GM23338 (cell line): ENCODE results near the gene IZUMO1. TPM values are rescaled to one million over a fixed set of nuclear protein-coding genes. Genes with fewer than 3 reads are reported as not detected.
"Not testable (repeated sequence)": the region's sequence is repeated elsewhere in the genome, so short reads cannot be mapped to it uniquely, and the experiment has no call there.

Experiments
- ATAC-seq: fragments of 200-7000 bp; cut with Tn5 transposase; 3 replicates; pipeline ENCODE4 v1.9.1; 2020
- DNase-seq: peaks from one replicate; pipeline ENCODE4 v3.0.0-alpha.2; 2015; ENCODE audit warnings: low spot score
- H2AFZ ChIP-seq: fragments of 200-600 bp; sonication (generic); 2 replicates; pipeline ENCODE4 v1.8.0; 2016; ENCODE audit warnings: antibody characterized with exemption, mild to moderate bottlenecking, moderate library complexity
- H3F3A ChIP-seq: fragments of 200-600 bp; sonication (generic); replicated peaks from 2 replicates; pipeline ENCODE4 v1.8.0; 2017; ENCODE audit warnings: antibody characterized with exemption, mixed run types, low read depth
- H3K27ac ChIP-seq: fragments of 200-600 bp; sonication (generic); 2 replicates; pipeline ENCODE4 v1.6.1; 2016; ENCODE audit warnings: low read depth
- H3K27me3 ChIP-seq: fragments of 200-600 bp; sonication (generic); 2 replicates; pipeline ENCODE4 v1.8.0; 2016; ENCODE audit warnings: mild to moderate bottlenecking, mixed run types, moderate library complexity; ENCODE audit not compliant: insufficient read depth
- H3K36me3 ChIP-seq: fragments of 200-600 bp; sonication (generic); 2 replicates; pipeline ENCODE4 v1.8.0; 2016; ENCODE audit warnings: mild to moderate bottlenecking; ENCODE audit not compliant: insufficient read depth
- H3K4me1 ChIP-seq: fragments of 200-600 bp; sonication (generic); 2 replicates; pipeline ENCODE4 v1.8.0; 2016; ENCODE audit warnings: mild to moderate bottlenecking, moderate library complexity; ENCODE audit not compliant: insufficient read depth
- H3K4me2 ChIP-seq: fragments of 200-600 bp; sonication (generic); 2 replicates; pipeline ENCODE4 v1.7.1; 2017; ENCODE audit warnings: mixed run types
- H3K4me3 ChIP-seq: fragments of 200-600 bp; sonication (generic); 2 replicates; pipeline ENCODE4 v1.6.1; 2016; ENCODE audit warnings: mixed run types
- H3K79me2 ChIP-seq: fragments of 200-600 bp; sonication (generic); replicated peaks from 2 replicates; pipeline ENCODE4 v1.8.0; 2017; ENCODE audit warnings: mild to moderate bottlenecking; ENCODE audit not compliant: insufficient read depth
- H3K9me2 ChIP-seq: fragments of 200-600 bp; sonication (generic); 2 replicates; pipeline ENCODE4 v1.8.0; 2017; ENCODE audit not compliant: insufficient read depth
- H4K20me1 ChIP-seq: fragments of 200-600 bp; sonication (generic); replicated peaks from 2 replicates; pipeline ENCODE4 v1.8.0; 2017; ENCODE audit warnings: mild to moderate bottlenecking; ENCODE audit not compliant: insufficient read depth
- H3K27ac Mint-ChIP-seq: 2 replicates; pipeline ENCODE4 v1.8.0; 2020; ENCODE audit warnings: inconsistent platforms, mild to moderate bottlenecking, moderate library complexity, mixed read lengths
- H3K27me3 Mint-ChIP-seq: 3 replicates; pipeline ENCODE4 v1.8.0; 2022; ENCODE audit warnings: low read depth, mild to moderate bottlenecking, moderate library complexity, mixed read lengths, inconsistent platforms; ENCODE audit not compliant: insufficient read depth, poor library complexity
- H3K36me3 Mint-ChIP-seq: 3 replicates; pipeline ENCODE4 v1.8.0; 2021; ENCODE audit warnings: low read depth, mild to moderate bottlenecking, inconsistent platforms, moderate library complexity, mixed read lengths
- H3K4me1 Mint-ChIP-seq: 3 replicates; pipeline ENCODE4 v1.8.0; 2020; ENCODE audit warnings: mild to moderate bottlenecking, inconsistent platforms, mixed read lengths
- H3K4me3 Mint-ChIP-seq: 3 replicates; pipeline ENCODE4 v1.8.0; 2021; ENCODE audit warnings: moderate library complexity, mild to moderate bottlenecking, inconsistent platforms, mixed read lengths
- H3K9me3 Mint-ChIP-seq: 3 replicates; pipeline ENCODE4 v1.8.0; 2020; ENCODE audit warnings: moderate library complexity, mild to moderate bottlenecking, inconsistent platforms, mixed read lengths
- CTCF ChIP-seq, 2 experiments: fragments of 200-600 bp in 1 of 2; sonication (generic) in 1 of 2; conservative IDR thresholded peaks; 2 replicates each; pipeline versions ENCODE4 v1.5.1 to v1.6.1; 2016 to 2017; ENCODE audit warnings: antibody characterized with exemption in 2 of 2, low read depth in 2 of 2, mild to moderate bottlenecking in 2 of 2, moderate library complexity in 1 of 2
- EZH2 ChIP-seq: fragments of 200-600 bp; sonication (generic); IDR thresholded peaks from one replicate; pipeline ENCODE4 v1.8.0; 2017; ENCODE audit warnings: antibody characterized with exemption, mild to moderate bottlenecking, low read depth; ENCODE audit not compliant: unreplicated experiment
- EZH2phosphoT487 ChIP-seq: fragments of 200-600 bp; sonication (generic); IDR thresholded peaks from one replicate; pipeline ENCODE4 v1.8.1; 2018; ENCODE audit warnings: antibody characterized with exemption; ENCODE audit not compliant: unreplicated experiment
- JUNB ChIP-seq: IDR thresholded peaks from one replicate; pipeline ENCODE4 v1.6.1; 2016; ENCODE audit warnings: antibody characterized with exemption; ENCODE audit not compliant: unreplicated experiment
- ZNF114 ChIP-seq: fragments of 250-450 bp; sonication (Bioruptor Pico); IDR thresholded peaks from 2 replicates; pipeline ENCODE4 v1.5.0; 2020; ENCODE audit warnings: mild to moderate bottlenecking, moderate library complexity
- ZNF331 ChIP-seq: fragments of 250-450 bp; sonication (Bioruptor Pico); IDR thresholded peaks from 2 replicates; pipeline ENCODE4 v1.5.0; 2020; ENCODE audit warnings: low read depth, mild to moderate bottlenecking, moderate library complexity
- polyA plus RNA-seq: library from polyadenylated mRNA; unstranded; fragments of >200 nt; fragmentation: Nextera tagmentation; extraction: Ambion mirVana; gene quantifications from 2 replicates; pipeline ENCODE4 v1.2.1, GENCODE V29; 2016
- total RNA-seq: library from RNA; depleted of rRNA; stranded (reverse); fragments of >200 nt; shearing (Covaris generic); gene quantifications from 2 replicates; pipeline ENCODE4 v1.2.3, GENCODE V29; 2014

IZUMO1 gene
- total and polyA plus RNA-seq, 2 experiments from 2014 or later: 1.2 to 3.5 TPM

GRCh38 chr19:48720251-48720612, 26.5 kb downstream of the IZUMO1 start:
- no peaks in the 10 kb centered on the region for H4K20me1 ChIP-seq
- no peak overlapping the region for H2AFZ ChIP-seq
- ATAC-seq (no peak), DNase-seq (no peak)
- H3K27ac Mint-ChIP-seq: no peak overlapping the region; the same call in 1 of the 2 replicates
- peak overlapping the region; percentile 99 for H3K4me3 Mint-ChIP-seq
- peaks cover 34% of the 10 kb centered on the region for H3K4me1 ChIP-seq
- H3K27ac ChIP-seq: no peak overlapping the region
- H3K4me3 ChIP-seq: peak overlapping the region; percentile 58
- peaks cover 9% of the 10 kb centered on the region; the same call in 1 of the 2 replicates for H3F3A ChIP-seq
- no peaks in the 10 kb centered on the region for H3K79me2 ChIP-seq
- peaks cover 37% of the 10 kb centered on the region for H3K4me1 Mint-ChIP-seq
- no peaks in the 10 kb centered on the region; the same call in 2 of the 3 replicates for H3K36me3 Mint-ChIP-seq
- peak overlapping the region; percentile 70 for H3K4me2 ChIP-seq
- no peaks in the 10 kb centered on the region for H3K27me3 ChIP-seq
- H3K36me3 ChIP-seq: no peaks in the 10 kb centered on the region
- H3K9me2 ChIP-seq: no peaks in the 10 kb centered on the region
- TF ChIP-seq ZNF114 (CRISPR knock-in tag) (no peak), ZNF331 (no peak), EZH2 (no peak)
- H3K9me3 Mint-ChIP-seq: peaks cover 3% of the 10 kb centered on the region; the same call in 1 of the 3 replicates
- peaks cover 22% of the 10 kb centered on the region for H3K27me3 Mint-ChIP-seq

DNA sequence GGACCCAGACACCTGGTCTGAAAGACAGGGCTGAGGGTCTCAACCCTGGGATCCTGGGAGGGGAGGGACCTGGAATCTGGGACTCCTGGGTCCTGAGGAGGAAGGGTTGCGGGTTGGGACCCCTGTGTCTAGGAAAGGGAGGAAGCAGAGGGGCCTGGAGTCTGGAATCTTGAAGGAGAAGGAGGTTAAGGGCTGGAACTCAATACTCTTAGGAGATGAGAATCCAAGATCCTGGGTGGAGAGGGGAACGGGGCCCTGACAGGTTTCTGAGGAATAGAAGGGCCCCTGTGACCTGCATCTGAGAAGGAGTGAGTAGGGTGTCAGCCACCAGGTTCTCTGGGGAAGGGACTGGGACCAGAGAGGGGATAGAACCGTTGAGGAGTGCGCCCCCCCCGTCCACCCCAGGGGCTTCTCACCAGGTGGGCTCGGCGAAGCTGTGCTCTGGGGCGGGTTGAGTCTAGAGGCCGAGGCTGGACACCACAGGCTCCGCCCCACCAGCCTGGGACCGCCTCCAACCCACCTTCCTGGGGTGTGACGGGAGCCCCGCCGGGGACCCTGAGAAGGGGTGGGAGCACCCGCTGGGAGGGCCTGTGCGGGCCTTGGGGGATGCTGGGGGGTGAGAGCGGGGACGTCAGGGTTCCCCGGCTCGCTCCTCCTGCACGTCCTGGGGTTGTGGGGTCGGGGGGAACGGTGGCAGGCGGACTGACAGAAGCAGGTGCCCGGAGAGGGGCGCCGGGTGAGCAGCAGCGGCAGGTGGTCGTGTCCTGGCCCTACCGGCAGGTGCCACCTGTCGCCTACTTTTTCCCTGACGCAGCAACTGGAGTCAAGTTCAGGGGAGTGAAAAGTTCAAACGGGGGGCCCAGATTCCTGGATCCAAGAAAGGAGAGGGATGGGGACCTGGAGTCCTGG, 27.2 kb downstream of the IZUMO1 start, which contains the start of gene MAMSTR:
Gene MAMSTR, minus strand, starts transcription at position 463 of the 909 bp plus-strand sequence. CDS start 694 bp downstream, outside the sequence.
- peaks cover 39% of the 10 kb centered on the region for H3K4me1 Mint-ChIP-seq
- H3K4me3 Mint-ChIP-seq: peak within 1 kb of the TSS; percentile 99
- peaks cover 38% of the 10 kb centered on the region for H3K4me1 ChIP-seq
- H3F3A ChIP-seq: peaks cover 13% of the 10 kb centered on the region; the same call in 1 of the 2 replicates
- no peaks in the 10 kb centered on the region for H3K27me3 ChIP-seq
- peaks cover 27% of the 10 kb centered on the region for H3K27me3 Mint-ChIP-seq
- H3K27ac Mint-ChIP-seq: peak within 1 kb of the TSS; percentile 57
- no peaks in the 10 kb centered on the region for H4K20me1 ChIP-seq
- H3K4me3 ChIP-seq: peak within 1 kb of the TSS; percentile 58
- H3K79me2 ChIP-seq: no peaks in the 10 kb centered on the region
- no peak within 1 kb of the TSS for H2AFZ ChIP-seq
- H3K4me2 ChIP-seq: peak within 1 kb of the TSS; percentile 70
- ATAC-seq (peak; percentile 6), DNase-seq (peak; percentile 35)
- no peaks in the 10 kb centered on the region; the same call in 2 of the 3 replicates for H3K36me3 Mint-ChIP-seq
- TF ChIP-seq CTCF (conservative IDR thresholded peaks at IDR 0.05; ENCODE audit: low read depth in 2 of 2) (peak in 1 of 2 experiments; percentile 37; a peak in 2 of 4 replicates), JUNB (no peak)
- no peak within 1 kb of the TSS for H3K27ac ChIP-seq
- H3K9me3 Mint-ChIP-seq: peaks cover 3% of the 10 kb centered on the region; the same call in 1 of the 3 replicates
- no peaks in the 10 kb centered on the region for H3K36me3 ChIP-seq
- no peaks in the 10 kb centered on the region for H3K9me2 ChIP-seq

GRCh38 chr19:48718711-48719231, 27.9 kb downstream of the IZUMO1 start:
- H3K4me3 Mint-ChIP-seq: peak overlapping the region; percentile 29; the same call in 1 of the 3 replicates

DNA sequence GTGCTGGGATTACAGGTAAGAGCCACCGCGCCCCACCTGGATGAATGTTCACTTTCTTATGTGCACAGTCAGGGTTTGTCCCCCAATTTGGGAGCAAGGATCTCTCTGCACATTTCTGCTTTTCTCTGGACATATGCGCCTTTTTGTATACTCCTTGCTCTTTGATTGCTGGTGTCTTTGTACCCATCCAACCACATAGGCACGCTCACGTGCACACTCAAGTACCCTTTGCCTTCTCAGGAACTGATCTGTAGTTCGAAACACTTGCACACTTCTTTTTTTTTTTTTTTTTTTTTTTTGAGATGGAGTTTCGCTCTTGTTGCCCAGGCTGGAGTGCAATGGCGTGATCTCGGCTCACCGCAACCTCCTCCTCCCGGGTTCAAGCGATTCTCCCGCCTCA, 28.6 kb downstream of the IZUMO1 start:
- ATAC-seq, H3K36me3 ChIP-seq, H3K79me2 ChIP-seq, H3K27me3 ChIP-seq, H4K20me1 ChIP-seq, H3K9me2 ChIP-seq, H3K36me3 Mint-ChIP-seq, H3K9me3 Mint-ChIP-seq, H2AFZ ChIP-seq, H3K27ac ChIP-seq, H3K4me3 Mint-ChIP-seq, H3K27ac Mint-ChIP-seq, H3K4me2 ChIP-seq, H3K4me3 ChIP-seq, DNase-seq: not testable (repeated sequence)
- Histone ChIP-seq H3F3A (peaks cover 13% of the 10 kb centered on the region; the same call in 1 of the 2 replicates), H3K4me1 (peaks cover 39% of the 10 kb centered on the region)
- H3K4me1 Mint-ChIP-seq: peaks cover 39% of the 10 kb centered on the region
- H3K27me3 Mint-ChIP-seq: peaks cover 29% of the 10 kb centered on the region

More at GRCh38 chr19:48718711-48719231, 27.9 kb downstream of the IZUMO1 start:
- Histone ChIP-seq H3K4me3 (peak overlapping the region; percentile 58; the same call in 1 of the 2 replicates), H3K4me1 (peaks cover 39% of the 10 kb centered on the region), H3K36me3 (no peaks in the 10 kb centered on the region), H3K79me2 (no peaks in the 10 kb centered on the region), H3F3A (peaks cover 13% of the 10 kb centered on the region; the same call in 1 of the 2 replicates), H3K27me3 (no peaks in the 10 kb centered on the region), H3K27ac (no peak overlapping the region), H3K4me2 (peak overlapping the region; percentile 70), H3K9me2 (no peaks in the 10 kb centered on the region), H4K20me1 (no peaks in the 10 kb centered on the region), H2AFZ (no peak overlapping the region)
- Mint-ChIP-seq H3K27me3 (peaks cover 27% of the 10 kb centered on the region), H3K9me3 (peaks cover 3% of the 10 kb centered on the region; the same call in 1 of the 3 replicates), H3K36me3 (no peaks in the 10 kb centered on the region; the same call in 2 of the 3 replicates), H3K27ac (peak overlapping the region; percentile 57; the same call in 1 of the 2 replicates), H3K4me1 (peaks cover 39% of the 10 kb centered on the region)
- ATAC-seq (no peak), DNase-seq (peak; percentile 56)
- no peak for TF ChIP-seq EZH2phosphoT487
